GM19239 (cell line): ENCODE data around the gene ALG2.

ENCODE experiments used
- DNase-seq: peaks from one replicate; pipeline ENCODE4 v3.0.0; 2011; ENCODE audit warnings: low spot score; ENCODE audit not compliant: insufficient read length
- FAIRE-seq: peaks from 2 replicates; lab custom pipeline; 2011; peaks lifted over from hg19 to GRCh38; lab: Jason Lieb, UNC

ALG2 gene

GRCh38 chr9:99178912-99179872 is 42.5 kb downstream of the ALG2 start:
- DNase-seq (no peak), FAIRE-seq (no peak)

GRCh38 chr9:99177576-99178366 is 44.0 kb downstream of the ALG2 start:
- DNase-seq = no peak
- FAIRE-seq = no peak

GRCh38 chr9:99176527-99177013 is 45.2 kb downstream of the ALG2 start:
- DNase-seq = no peak
- FAIRE-seq = no peak

- DNase-seq (no peak), FAIRE-seq (peak; percentile 40)
Observed at GRCh38 chr9:99173570-99174504, 47.9 kb downstream of the ALG2 start.

- FAIRE-seq = no peak
Observed at GRCh38 chr9:99172124-99173091, 49.3 kb downstream of the ALG2 start.

GRCh38 chr9:99171225-99172123 is 50.3 kb downstream of the ALG2 start:
- no peak for DNase-seq
- FAIRE-seq = no peak

More at GRCh38 chr9:99172124-99173091, 49.3 kb downstream of the ALG2 start:
- no peak for DNase-seq

- no peak for DNase-seq
- no peak for FAIRE-seq
Observed at GRCh38 chr9:99169982-99170761, 51.6 kb downstream of the ALG2 start.

GRCh38 chr9:99169086-99169485 is 52.7 kb downstream of the ALG2 start:
- no peak for DNase-seq
- no peak for FAIRE-seq

GRCh38 chr9:99167694-99168093 is 54.0 kb downstream of the ALG2 start:
- no peak for FAIRE-seq
- DNase-seq = no peak

GRCh38 chr9:99167119-99167518 is 54.6 kb downstream of the ALG2 start:
- no peak for DNase-seq
- FAIRE-seq = peak; percentile 18
